CD4-positive, alpha-beta T cell (primary cell): ENCODE results near the gene IRAG1. TPM values are rescaled to one million over a fixed set of nuclear protein-coding genes. Genes with fewer than 3 reads are reported as not detected.

ENCODE experiments used
- ATAC-seq: fragments of 200-7000 bp; cut with Tn5 transposase; one replicate; pipeline ENCODE4 v1.10.0; 2022; ENCODE audit warnings: mild to moderate bottlenecking; ENCODE audit not compliant: poor library complexity
- CTCF ChIA-PET: fragments of 350-600 bp; sonication (Branson Sonifier 250); formaldehyde crosslinking; loops from one replicate; lab custom pipeline; 2021; ENCODE audit warnings: antibody characterized with exemption, inconsistent platforms; lab: Charles Lee
- POLR2A ChIA-PET: fragments of 350-600 bp; sonication (Branson Sonifier 250); formaldehyde crosslinking; loops from one replicate; lab custom pipeline; 2021; ENCODE audit warnings: antibody characterized with exemption, inconsistent platforms; lab: Charles Lee
- DNase-seq, 14 experiments: peaks; one replicate each; pipeline ENCODE4 v3.0.0-alpha.2; 2013 to 2020; ENCODE audit warnings: mixed read lengths in 2 of 14
- H3K27ac ChIP-seq, 2 donors: one replicate each; pipeline versions ENCODE4 v1.5.1 to v1.7.0; 2013; ENCODE audit warnings: low read length in 2 of 2, low read depth in 1 of 2, mild to moderate bottlenecking in 1 of 2
- H3K27me3 ChIP-seq, 2 experiments: 1 replicate in 1 of 2; 2 replicates in 1 of 2; pipeline versions ENCODE4 v1.6.1 to v1.7.0; 2013; ENCODE audit warnings: low read length in 2 of 2, control low read depth in 1 of 2, mild to moderate bottlenecking in 1 of 2, moderate library complexity in 1 of 2; ENCODE audit not compliant: insufficient read depth in 2 of 2, control insufficient read depth in 1 of 2
- H3K36me3 ChIP-seq: one replicate; pipeline ENCODE4 v1.6.1; 2013; ENCODE audit warnings: low read length, control low read depth; ENCODE audit not compliant: insufficient read depth
- H3K4me1 ChIP-seq: one replicate; pipeline ENCODE4 v1.6.1; 2013; ENCODE audit warnings: low read length, control low read depth; ENCODE audit not compliant: insufficient read depth
- H3K4me3 ChIP-seq: one replicate; pipeline ENCODE4 v1.5.1; 2013; ENCODE audit warnings: mild to moderate bottlenecking, low read length, moderate library complexity
- H3K9me3 ChIP-seq, 2 experiments: 1 replicate in 1 of 2; 2 replicates in 1 of 2; pipeline versions ENCODE4 v1.6.1 to v1.7.0; 2013; ENCODE audit warnings: low read length in 2 of 2, mild to moderate bottlenecking in 2 of 2, control low read depth in 1 of 2, moderate library complexity in 1 of 2; ENCODE audit not compliant: control insufficient read depth in 1 of 2, insufficient read depth in 1 of 2
- H3K27ac Mint-ChIP-seq: one replicate; pipeline ENCODE4 v1.8.0; 2020; ENCODE audit warnings: mixed read lengths
- H3K27me3 Mint-ChIP-seq: one replicate; pipeline ENCODE4 v1.8.0; 2021; ENCODE audit warnings: mixed read lengths
- H3K36me3 Mint-ChIP-seq: one replicate; pipeline ENCODE4 v1.8.0; 2021; ENCODE audit warnings: low read depth, mixed read lengths
- H3K4me1 Mint-ChIP-seq: one replicate; pipeline ENCODE4 v1.8.0; 2021; ENCODE audit warnings: low read depth, mixed read lengths
- H3K4me3 Mint-ChIP-seq: one replicate; pipeline ENCODE4 v1.8.0; 2020; ENCODE audit warnings: mild to moderate bottlenecking, mixed read lengths
- H3K9me3 Mint-ChIP-seq: one replicate; pipeline ENCODE4 v1.8.0; 2020; ENCODE audit warnings: mixed read lengths
- CTCF ChIP-seq: fragments of 200-600 bp; IDR thresholded peaks from one replicate; pipeline ENCODE4 v1.8.0; 2022; ENCODE audit warnings: antibody characterized with exemption, mild to moderate bottlenecking
- intact Hi-C, 2 experiments: fragments of 100-400 bp; cut with DNase I in 1 of 2; cut with micrococcal nuclease in 1 of 2; formaldehyde crosslinking; loops; one replicate each; pipeline versions ENCODE4 v1.15.1 to v1.9.0; 2023 to 2025; cut with DNase I, micrococcal nuclease
- total RNA-seq, 174 experiments: library from RNA in 2 of 174; stranded (reverse) in 2 of 174; gene quantifications; one replicate each; pipeline ENCODE4 v1.2.3 and lab custom pipeline; 2021 to 2026

IRAG1 gene
- total RNA-seq, 2 experiments from 2014 or later = not detected

GRCh38 chr11:10701982-10702381 lies 8.4 kb upstream of the IRAG1 start:
- Mint-ChIP-seq H3K36me3 (no peaks in the 10 kb centered on the region), H3K4me1 (no peaks in the 10 kb centered on the region), H3K27me3 (peaks cover 5% of the 10 kb centered on the region), H3K27ac (no peak overlapping the region), H3K4me3 (no peak overlapping the region), H3K9me3 (peaks cover 2% of the 10 kb centered on the region)
- Histone ChIP-seq H3K4me1 (no peaks in the 10 kb centered on the region), H3K36me3 (no peaks in the 10 kb centered on the region), H3K27ac (no peak overlapping the region), H3K4me3 (no peak overlapping the region), H3K9me3 (peaks cover 0 to 5% of the 10 kb centered on the region in 2 experiments), H3K27me3 (no peaks in the 10 kb centered on the region)
- intact Hi-C loops = no loop called here
- no peak for ATAC-seq
- CTCF ChIA-PET = no interaction called here
- no peak for DNase-seq
- POLR2A ChIA-PET = interaction anchor here (0.6 kb wide), 1 partner anchor 319 kb away, joined by 4 read pairs; no protein-coding TSS in a partner anchor
- TF ChIP-seq CTCF = no peak

GRCh38 chr11:10699072-10699471 lies 5.5 kb upstream of the IRAG1 start:
- no peak overlapping the region for H3K27ac Mint-ChIP-seq
- H3K4me1 Mint-ChIP-seq = no peaks in the 10 kb centered on the region
- no peaks in the 10 kb centered on the region for H3K36me3 Mint-ChIP-seq
- CTCF ChIA-PET = no interaction called here
- intact Hi-C loops = no loop called here
- Histone ChIP-seq H3K9me3 (peaks cover 0 to 5% of the 10 kb centered on the region in 2 experiments), H3K27ac (no peak overlapping the region), H3K27me3 (no peaks in the 10 kb centered on the region), H3K4me1 (no peaks in the 10 kb centered on the region), H3K4me3 (no peak overlapping the region), H3K36me3 (no peaks in the 10 kb centered on the region)
- H3K4me3 Mint-ChIP-seq = no peak overlapping the region
- peaks cover 2% of the 10 kb centered on the region for H3K9me3 Mint-ChIP-seq
- POLR2A ChIA-PET = no interaction called here
- no peak for TF ChIP-seq CTCF
- no peak for ATAC-seq
- DNase-seq = no peak
- H3K27me3 Mint-ChIP-seq = peaks cover 5% of the 10 kb centered on the region

- intact Hi-C loops = no loop called here
- Histone ChIP-seq H3K4me1 (no peaks in the 10 kb centered on the region), H3K27me3 (no peaks in the 10 kb centered on the region), H3K4me3 (no peak overlapping the region), H3K27ac (no peak overlapping the region), H3K36me3 (no peaks in the 10 kb centered on the region), H3K9me3 (peaks cover 0 to 5% of the 10 kb centered on the region in 2 experiments)
- ATAC-seq (no peak), DNase-seq (no peak)
- no peaks in the 10 kb centered on the region for H3K4me1 Mint-ChIP-seq
- no peak for TF ChIP-seq CTCF
- POLR2A ChIA-PET = no interaction called here
- no peak overlapping the region for H3K27ac Mint-ChIP-seq
- no peaks in the 10 kb centered on the region for H3K36me3 Mint-ChIP-seq
- peaks cover 8% of the 10 kb centered on the region for H3K27me3 Mint-ChIP-seq
- CTCF ChIA-PET = no interaction called here
- H3K4me3 Mint-ChIP-seq = no peak overlapping the region
- H3K9me3 Mint-ChIP-seq = peaks cover 2% of the 10 kb centered on the region
These were observed 3.7 kb upstream of the IRAG1 start for GRCh38 chr11:10697323-10697620.
